Right hindlimb (tissue), 1 donor: ENCODE data around the gene ATRAID.
A peak's percentile ranks its signal among the peaks of the same experiment; 100 is the strongest.
"Not testable (repeated sequence)": the region's sequence is repeated elsewhere in the genome, so short reads cannot be mapped to it uniquely, and the experiment has no call there.

ENCODE experiments used
- DNase-seq: peaks from one replicate; pipeline ENCODE4 v3.0.0-alpha.2; 2018

Gene ATRAID

DNA sequence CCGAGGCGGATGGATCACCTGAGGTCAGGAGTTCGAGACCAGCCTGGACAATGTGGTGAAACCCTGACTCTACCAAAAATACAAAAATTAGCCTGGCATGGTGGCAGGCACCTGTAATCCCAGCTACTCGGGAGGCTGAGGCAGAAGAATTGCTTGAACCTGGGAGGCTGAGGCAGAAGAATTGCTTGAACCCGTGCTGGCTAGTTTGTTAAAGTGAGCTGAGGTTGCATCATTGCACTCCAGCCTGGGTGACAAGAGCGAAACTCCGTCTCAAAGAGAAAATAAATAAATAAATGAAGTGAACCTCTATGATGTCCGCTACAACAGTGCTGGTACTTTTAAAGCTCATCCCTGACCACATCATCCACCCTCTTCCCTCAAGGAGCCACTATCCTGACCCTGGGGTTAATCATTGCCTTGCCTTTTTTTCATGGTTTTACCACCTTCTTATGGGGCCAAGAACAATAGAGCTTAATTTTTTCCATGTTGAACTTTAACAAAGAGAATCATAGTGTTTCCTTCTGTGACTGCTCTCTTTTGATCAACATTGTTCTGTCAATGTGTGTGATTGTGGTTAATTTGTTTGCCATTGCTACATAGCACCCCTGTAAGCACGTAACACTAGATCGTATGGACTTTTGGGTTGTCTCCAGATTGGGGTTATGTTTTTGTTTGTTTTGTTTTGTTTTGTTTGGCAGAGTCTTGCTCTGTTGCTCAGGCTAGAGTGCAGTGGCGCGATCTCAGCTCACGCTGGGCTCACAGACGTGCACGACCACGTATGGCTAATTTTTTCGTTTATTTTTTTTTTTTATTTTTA, 17.1 kb upstream of the ATRAID start:
- DNase-seq = no peak

DNA sequence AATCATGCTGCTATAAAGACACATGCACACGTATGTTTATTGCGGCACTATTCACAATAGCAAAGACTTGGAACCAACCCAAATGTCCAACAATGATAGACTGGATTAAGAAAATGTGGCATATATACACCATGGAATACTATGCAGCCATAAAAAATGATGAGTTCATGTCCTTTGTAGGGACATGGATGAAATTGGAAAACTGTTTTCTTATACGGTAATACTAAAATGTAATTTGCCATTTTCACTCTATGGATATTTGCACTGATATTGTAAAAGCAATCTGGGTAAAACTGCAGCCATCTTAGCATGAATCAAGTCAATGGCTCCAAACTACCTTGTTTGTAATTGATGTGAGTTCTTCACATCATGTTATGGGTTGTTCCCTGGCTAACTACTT, 16.0 kb upstream of the ATRAID start:
- DNase-seq = not testable (repeated sequence)

- DNase-seq = not testable (repeated sequence)
Measured at GRCh38 chr2:27198068-27198467, 13.8 kb upstream of the ATRAID start.

- no peak for DNase-seq
Measured at GRCh38 chr2:27198627-27199026, 13.2 kb upstream of the ATRAID start.

DNA sequence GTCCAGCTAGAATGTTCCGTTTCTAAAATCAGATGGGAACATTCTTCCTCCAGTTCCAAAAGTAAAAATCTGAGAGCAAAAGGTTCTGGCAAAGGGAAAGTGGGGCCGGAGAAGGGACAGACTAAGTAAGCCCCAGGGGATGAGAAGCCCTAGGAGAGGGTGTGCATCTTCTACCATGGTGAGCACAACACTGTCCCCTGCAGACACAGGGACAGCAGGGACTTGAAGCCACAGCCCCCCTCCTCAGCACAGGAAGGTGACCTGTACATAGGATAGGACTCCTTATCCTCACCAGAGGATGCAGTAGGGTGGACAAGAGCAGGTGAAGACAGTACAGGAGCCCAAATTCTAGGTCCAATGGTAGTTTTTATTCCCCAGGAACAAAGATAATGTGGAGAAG, 12.6 kb upstream of the ATRAID start:
- no peak for DNase-seq

DNA sequence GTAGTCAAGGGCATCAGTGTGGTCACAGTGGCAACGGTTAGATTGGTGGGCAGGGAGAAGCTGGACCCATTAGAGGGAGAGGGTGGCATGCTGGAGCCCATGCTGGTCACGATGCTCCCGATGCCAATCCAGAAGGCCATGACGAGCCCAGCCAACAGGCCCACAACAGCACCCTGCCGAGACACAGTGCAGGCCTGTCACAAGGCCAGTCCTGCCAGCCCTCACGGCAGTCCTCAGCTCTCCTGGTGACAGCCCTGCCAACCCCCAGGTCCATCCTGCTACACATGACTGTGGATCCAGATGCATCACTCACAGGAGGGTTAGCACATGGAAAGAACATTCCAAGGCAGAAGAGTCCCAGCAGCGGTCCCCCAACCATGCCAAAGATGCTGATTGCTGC, 10.2 kb upstream of the ATRAID start:
- DNase-seq = no peak

- no peak for DNase-seq
Measured at GRCh38 chr2:27202854-27203253, 9.0 kb upstream of the ATRAID start.

DNA sequence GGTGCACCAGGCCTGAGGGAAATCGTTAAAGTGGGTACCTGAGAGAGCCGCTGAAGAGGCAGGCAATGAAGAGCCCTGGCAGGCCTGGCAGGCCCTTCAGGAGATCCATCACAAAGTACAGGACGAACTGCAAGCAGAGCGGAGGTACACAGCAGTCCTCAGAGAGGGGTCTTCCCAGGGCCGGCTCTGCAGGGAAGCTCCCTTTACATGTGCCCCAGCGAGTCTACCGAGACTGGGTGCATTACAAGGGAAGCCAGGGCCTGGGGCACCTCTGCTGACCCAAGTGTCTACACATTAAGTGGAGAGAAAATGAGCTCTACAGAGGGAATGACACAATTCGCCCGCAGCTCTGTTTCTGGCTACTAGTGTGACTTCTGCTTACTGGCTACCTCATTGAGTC, 8.1 kb upstream of the ATRAID start:
- DNase-seq = no peak

DNA sequence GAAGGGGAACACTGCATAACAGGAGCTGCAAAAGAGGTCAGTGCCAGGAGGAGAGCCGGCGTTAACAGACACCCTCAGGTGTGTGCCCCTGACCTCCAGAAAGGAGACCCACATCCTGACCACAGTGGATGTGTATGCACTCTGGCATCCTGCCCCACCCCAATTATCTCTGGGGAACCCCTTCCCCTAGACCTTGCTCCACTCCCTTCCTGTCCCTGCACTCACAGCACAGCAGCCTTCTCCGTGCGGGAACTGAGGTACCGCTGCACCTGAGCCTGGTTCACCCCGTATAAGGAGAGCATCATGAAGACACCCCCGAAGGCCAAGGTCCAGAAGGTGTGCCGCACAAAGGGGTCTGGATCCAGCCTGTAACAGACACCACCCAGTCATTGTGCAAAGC, 7.3 kb upstream of the ATRAID start:
- DNase-seq = no peak

DNA sequence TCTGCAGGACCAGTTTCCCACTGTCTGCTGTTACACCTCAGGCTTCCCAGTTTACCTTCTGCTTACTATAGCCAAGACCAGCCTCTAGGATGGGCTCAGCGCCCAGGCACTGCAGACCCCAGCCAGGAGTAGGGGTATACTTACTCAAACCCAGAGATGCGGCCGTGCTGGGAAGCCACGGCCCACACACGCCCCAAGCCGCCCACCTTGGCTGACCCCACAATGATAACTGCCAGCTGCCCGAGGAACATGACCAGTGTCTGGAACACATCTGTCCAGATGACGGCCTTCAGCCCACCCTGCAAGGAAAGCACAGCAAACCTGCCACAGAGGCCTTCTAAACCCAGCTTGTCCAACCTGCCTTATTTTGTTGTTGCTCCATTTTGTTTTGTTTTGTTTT, 6.6 kb upstream of the ATRAID start:
- DNase-seq = no peak

GRCh38 chr2:27206346-27206745, 5.5 kb upstream of the ATRAID start:
- DNase-seq = no peak

- DNase-seq = no peak
Measured at GRCh38 chr2:27208486-27209050, 3.3 kb upstream of the ATRAID start.

DNA sequence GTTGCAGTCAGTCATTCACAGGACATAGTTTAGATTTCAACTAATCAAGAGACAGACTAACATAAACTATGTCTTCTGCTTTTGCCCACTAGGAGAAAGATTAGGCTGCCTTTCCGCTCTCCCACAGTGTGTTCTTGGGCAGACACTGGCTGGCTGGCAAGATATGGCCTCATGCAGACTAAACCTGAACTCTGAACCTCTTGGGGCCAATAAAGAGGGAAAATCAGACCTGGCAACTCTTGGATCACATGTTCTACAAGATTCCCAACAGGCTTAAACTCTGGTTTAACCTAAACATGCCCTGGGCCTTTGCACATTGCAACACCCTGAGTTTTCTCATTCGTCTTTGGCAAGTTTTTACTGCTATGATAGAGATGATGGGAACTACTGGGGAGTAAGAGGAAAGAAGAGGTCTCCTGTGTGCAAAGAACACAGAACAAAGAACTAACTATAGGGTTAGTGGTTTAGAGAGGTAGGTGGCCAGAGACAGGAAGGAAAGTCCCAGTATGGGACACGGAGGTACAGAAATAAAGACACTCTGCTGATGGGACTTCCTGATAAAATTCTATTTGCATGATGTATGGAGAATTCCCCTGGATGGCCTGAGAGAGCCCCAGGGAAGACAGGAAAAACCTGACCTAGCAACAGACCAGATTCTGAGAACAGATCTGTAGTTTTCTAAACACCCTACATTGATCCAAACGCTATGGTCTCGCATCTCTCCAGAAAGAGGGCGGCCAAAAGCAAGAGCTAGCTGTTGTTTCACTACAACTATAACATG, 2.0 kb upstream of the ATRAID start:
- DNase-seq = peak; percentile 3

GRCh38 chr2:27211241-27211942, 449 bp upstream of the ATRAID start:
- DNase-seq = no peak

DNA sequence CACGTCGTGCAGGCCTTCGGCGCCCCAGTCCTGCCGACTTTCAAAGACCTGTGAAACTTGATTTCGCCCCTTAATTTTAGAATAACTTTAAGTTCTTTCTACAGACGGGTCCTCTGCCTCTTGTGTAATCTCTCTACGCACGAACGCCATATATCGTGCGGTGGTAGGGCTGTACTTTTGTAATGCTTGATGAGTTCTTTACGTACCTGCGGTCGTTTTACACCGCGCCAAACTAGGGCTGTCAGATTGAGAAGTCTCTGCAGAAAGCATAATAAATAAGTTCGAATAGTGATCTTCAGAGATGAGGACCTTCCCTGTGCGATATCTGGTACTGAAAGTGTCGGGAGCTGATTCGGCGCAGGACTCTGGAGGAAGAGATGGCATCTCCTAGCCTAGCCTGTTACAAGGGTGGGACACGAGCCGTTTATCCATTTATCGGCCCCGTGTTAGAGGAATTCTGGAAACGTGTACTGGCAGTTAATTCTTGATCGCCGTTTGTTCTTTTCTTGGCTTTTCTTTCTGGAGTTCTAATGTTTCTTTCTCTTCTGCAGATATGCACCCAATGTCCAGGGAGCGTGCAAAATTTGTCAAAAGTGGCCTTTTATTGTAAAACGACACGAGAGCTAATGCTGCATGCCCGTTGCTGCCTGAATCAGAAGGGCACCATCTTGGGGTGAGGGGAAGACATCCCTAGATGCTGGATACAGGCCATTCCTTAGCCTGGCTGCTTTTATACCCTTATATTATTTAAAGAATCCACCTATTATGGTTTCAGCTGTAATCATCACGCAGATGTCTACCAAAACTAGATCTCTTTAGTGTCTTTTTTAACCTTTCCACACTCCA, 1.0 kb downstream of the ATRAID start:
- DNase-seq = peak; percentile 12

DNA sequence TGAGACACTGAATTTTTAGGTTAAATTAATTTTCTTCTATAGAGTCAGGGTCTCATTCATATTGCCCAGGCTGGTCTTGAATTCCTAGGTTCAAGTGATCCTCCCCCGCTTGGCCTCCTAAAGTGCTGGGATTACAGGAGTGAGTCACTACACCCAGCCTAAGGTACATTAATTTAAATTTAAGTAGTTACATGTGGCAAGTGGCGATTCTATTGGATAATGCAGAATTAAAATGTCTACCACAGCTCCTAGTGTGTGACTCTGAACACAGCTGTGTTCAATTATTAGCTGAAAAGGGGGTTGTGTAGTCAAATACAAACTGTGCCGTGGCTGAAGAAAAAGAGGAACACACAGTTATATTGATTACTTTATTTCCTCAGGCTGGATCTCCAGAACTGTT, 3.1 kb downstream of the ATRAID start:
- DNase-seq = no peak

DNA sequence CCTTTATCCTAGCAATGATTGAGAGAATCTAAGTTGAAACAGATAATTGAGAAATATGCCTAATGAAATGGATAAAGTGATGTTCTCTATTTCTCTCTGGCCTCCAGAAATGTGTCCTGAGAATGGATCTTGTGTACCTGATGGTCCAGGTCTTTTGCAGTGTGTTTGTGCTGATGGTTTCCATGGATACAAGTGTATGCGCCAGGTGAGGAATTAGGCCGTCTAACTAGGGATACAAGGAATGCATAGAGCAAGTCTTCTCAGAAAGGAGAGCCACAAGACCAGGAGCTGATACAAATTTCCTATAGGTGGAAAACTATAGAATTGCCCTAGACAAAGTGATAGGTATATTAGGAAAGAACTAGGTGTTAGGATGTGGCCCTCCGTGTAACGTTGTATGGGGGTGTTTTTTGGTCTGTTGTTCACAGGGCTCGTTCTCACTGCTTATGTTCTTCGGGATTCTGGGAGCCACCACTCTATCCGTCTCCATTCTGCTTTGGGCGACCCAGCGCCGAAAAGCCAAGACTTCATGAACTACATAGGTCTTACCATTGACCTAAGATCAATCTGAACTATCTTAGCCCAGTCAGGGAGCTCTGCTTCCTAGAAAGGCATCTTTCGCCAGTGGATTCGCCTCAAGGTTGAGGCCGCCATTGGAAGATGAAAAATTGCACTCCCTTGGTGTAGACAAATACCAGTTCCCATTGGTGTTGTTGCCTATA, 4.7 kb downstream of the ATRAID start:
- DNase-seq = no peak

DNA sequence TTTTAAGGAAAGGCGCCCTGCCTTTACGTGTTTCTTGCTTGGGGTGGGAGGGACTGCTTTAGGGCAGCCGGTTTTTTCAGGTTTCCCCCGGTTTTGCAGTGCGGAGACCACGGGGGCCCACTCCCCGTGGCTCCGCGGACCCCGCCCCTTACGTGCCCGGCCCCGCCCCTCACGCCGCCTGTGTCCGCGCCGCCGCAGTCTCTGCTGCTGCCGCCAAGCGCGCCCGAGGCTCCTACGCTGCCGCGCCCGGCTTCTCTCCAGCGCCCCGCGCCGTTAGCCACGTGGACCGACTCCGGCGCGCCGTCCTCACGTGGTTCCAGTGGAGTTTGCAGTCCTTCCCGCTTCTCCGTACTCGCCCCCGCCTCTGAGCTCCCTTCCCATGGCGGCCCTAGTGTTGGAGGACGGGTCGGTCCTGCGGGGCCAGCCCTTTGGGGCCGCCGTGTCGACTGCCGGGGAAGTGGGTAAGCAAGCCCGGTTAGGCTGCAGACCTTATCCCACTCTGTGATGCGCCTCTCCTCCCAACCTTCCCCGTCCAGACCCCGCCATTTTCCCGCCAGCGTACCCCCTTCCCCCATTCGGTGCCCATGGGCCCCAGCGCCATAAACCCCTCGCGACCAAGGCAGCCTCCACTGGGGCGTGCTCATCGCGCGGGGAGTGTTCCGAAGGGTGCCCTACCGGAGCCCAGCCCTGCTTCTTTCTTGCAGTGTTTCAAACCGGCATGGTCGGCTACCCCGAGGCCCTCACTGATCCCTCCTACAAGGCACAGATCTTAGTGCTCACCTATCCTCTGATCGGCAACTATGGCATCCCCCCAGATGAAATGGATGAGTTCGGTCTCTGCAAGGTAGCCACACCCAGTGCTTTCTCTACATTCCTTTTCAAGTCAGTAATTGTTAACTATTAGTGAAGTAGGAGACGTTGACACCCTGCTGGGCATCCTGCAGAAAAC, 5.6 kb downstream of the ATRAID start, which contains the start of gene CAD:
Gene CAD (plus strand): TSS at position 197 of the 949 bp plus-strand sequence. CDS start 183 bp downstream, at position 380.
- peak; percentile 90 for DNase-seq

- DNase-seq = no peak
Measured at GRCh38 chr2:27218614-27219013, 6.8 kb downstream of the ATRAID start.

DNA sequence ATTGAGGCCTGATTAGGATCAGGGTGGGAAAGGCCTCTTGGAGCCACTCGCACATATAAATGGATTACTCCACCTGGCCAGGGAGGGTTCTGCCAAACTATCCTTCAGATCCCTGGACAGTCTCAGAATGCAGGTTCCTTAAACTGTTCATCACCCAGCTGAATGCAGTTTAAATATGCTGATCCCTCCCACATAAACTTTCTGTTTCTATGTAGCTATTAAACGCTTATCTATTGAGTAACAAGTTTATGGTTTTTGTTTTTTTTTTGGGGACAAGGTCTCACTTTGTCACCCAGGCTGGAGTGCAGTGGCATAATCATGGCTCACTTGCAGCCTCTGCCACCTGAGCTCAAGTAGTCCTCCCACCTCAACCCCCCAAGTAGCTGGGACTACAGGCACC, 7.2 kb downstream of the ATRAID start:
- DNase-seq = no peak
